BJ (cell line): Measurements from ENCODE around the gene TMPRSS12. TPM values are rescaled to one million over a fixed set of nuclear protein-coding genes. Genes with fewer than 3 reads are reported as not detected.
"Not testable (repeated sequence)": the region's sequence is repeated elsewhere in the genome, so short reads cannot be mapped to it uniquely, and the experiment has no call there.

Source experiments
- CTCF ChIA-PET: fragments of 350-600 bp; formaldehyde crosslinking; extraction: SDS; loops from one replicate; lab custom pipeline; 2021; ENCODE audit warnings: antibody characterized with exemption, inconsistent platforms; lab: Yijun Ruan, JAX
- POLR2A ChIA-PET: fragments of 300-600 bp; sonication (Branson Sonifier 250); formaldehyde crosslinking; extraction: SDS; loops from one replicate; lab custom pipeline; 2021; ENCODE audit warnings: antibody characterized with exemption; lab: Charles Lee
- DNase-seq: peaks from one replicate; pipeline ENCODE4 v3.0.0-alpha.2; 2011; ENCODE audit warnings: low read depth
- H3K27me3 ChIP-seq: 2 replicates; pipeline ENCODE4 v1.6.0; 2011; ENCODE audit warnings: low read length; ENCODE audit not compliant: control insufficient read depth, insufficient read depth
- H3K36me3 ChIP-seq: 2 replicates; pipeline ENCODE4 v1.5.1; 2011; ENCODE audit warnings: low read length; ENCODE audit not compliant: control insufficient read depth, insufficient read depth
- H3K4me3 ChIP-seq: 2 replicates; pipeline ENCODE4 v1.5.1; 2011; ENCODE audit warnings: low read depth, mild to moderate bottlenecking, control low read depth, low read length
- CTCF ChIP-seq: IDR thresholded peaks from 2 replicates; pipeline ENCODE4 v1.5.1; 2011; ENCODE audit warnings: low read depth, mild to moderate bottlenecking, control low read depth, inconsistent platforms, low read length, moderate library complexity; ENCODE audit not compliant: insufficient read depth
- polyA plus RNA-seq: library from polyadenylated mRNA; depleted of rRNA; stranded (reverse); fragments of >200 nt; gene quantifications from 2 replicates; pipeline ENCODE4 v1.2.3, GENCODE V29; 2011

The TMPRSS12 gene
- polyA plus RNA-seq, 1 experiment: not detected

GRCh38 chr12:50828121-50828520, 14.6 kb upstream of the TMPRSS12 start:
- TF ChIP-seq CTCF: no peak
- H3K4me3 ChIP-seq: no peak overlapping the region
- no peaks in the 10 kb centered on the region for H3K36me3 ChIP-seq
- DNase-seq: no peak
- CTCF ChIA-PET: interaction anchor here (1.1 kb wide), 1 partner anchor 157 kb away, joined by 3 read pairs; no protein-coding TSS in a partner anchor
- POLR2A ChIA-PET: no interaction called here
- H3K27me3 ChIP-seq: no peaks in the 10 kb centered on the region

DNA sequence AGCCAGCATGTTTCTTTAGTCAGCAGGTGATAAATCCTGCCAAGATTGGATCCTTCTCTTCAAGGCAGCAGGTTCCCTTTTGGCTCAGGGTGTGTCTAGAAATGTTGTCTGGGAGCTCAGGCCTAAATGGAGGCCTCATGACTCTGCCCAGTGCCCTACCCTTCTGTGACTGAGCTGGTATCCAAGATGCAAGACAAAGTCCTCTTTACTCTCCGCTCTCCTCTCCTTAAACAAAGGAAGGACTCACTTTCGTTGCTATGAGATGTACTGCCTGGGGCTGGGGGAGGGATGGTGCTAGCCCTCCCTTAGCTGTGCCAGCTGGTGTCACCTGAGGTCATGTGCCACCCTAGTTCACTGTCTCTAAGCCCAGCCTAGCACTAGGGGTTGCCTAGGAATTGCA, 13.8 kb upstream of the TMPRSS12 start:
- H3K4me3 ChIP-seq: no peak overlapping the region
- no peaks in the 10 kb centered on the region for H3K27me3 ChIP-seq
- CTCF ChIA-PET: interaction anchor here (1.1 kb wide), 1 partner anchor 156 kb away, joined by 3 read pairs; no protein-coding TSS in a partner anchor
- POLR2A ChIA-PET: no interaction called here
- H3K36me3 ChIP-seq: no peaks in the 10 kb centered on the region
- DNase-seq: no peak
- TF ChIP-seq CTCF: no peak

- CTCF ChIA-PET, H3K4me3 ChIP-seq, POLR2A ChIA-PET, H3K27me3 ChIP-seq, DNase-seq, H3K36me3 ChIP-seq: not testable (repeated sequence)
Measured at GRCh38 chr12:50833801-50834200, 8.9 kb upstream of the TMPRSS12 start.

DNA sequence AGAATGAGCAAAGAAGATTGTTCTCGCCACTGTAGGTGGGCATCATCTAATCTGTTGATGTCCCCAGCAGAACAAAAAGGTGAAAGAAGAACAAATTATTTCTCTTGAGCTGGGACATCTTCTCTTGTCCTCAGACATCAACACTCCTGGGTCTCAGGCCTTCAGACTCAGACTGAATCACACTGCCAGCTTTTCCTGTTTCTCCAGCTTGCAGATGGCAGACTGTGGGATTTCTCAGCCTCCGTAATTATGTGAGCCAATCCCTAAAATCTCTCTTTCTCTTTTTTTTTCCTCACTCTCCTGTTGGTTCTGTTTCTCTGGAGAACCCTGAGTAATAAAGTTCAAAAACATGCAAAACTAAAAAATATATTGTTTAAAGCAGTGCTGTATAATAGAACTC, 3.7 kb upstream of the TMPRSS12 start:
- TF ChIP-seq CTCF: no peak
- DNase-seq: no peak
- POLR2A ChIA-PET: interaction anchor here (0.6 kb wide), 2 partner anchors 13 to 14 kb away, joined by 4 read pairs; no protein-coding TSS in a partner anchor
- CTCF ChIA-PET: interaction anchor here (0.6 to 0.7 kb wide), 3 partner anchors 23 to 379 kb away, joined by 3 read pairs; no protein-coding TSS in a partner anchor
- H3K4me3 ChIP-seq: no peak overlapping the region
- H3K27me3 ChIP-seq: no peaks in the 10 kb centered on the region; the same call in 1 of the 2 replicates
- no peaks in the 10 kb centered on the region for H3K36me3 ChIP-seq

GRCh38 chr12:50840809-50841487, 1.8 kb upstream of the TMPRSS12 start:
- Histone ChIP-seq H3K27me3 (no peaks in the 10 kb centered on the region; the same call in 1 of the 2 replicates), H3K36me3 (no peaks in the 10 kb centered on the region), H3K4me3 (no peak overlapping the region)
- CTCF ChIA-PET: interaction anchor here (1.0 kb wide), 1 partner anchor 112 kb away, joined by 3 read pairs; no protein-coding TSS in a partner anchor
- no peak for DNase-seq
- POLR2A ChIA-PET: no interaction called here
- TF ChIP-seq CTCF: no peak
